ENCODE results near the gene SOX6. TPM values are rescaled to one million over a fixed set of nuclear protein-coding genes. Genes with fewer than 3 reads are reported as not detected.

SOX6 gene
- total RNA-seq, 1 experiment from 2014 or later: 18.4 TPM

DNA sequence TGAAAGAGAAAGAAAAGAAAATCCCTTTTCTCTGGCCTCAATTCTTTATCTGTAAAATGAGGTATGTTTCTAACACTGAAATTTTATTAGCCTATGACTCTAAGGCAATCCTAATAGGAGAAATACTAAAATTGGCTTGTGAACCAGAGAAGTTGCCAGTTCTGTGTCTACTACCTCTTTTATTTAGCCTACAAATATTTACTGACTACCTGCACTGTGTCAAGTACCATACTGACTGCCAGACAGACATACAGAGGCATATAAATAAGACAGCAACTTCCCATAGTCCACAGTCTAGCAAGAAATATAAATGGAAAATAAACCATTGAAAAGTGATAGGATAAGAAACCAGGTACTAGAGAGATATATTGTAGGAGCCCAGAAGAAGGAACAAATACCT is 2.4 kb upstream of the SOX6 start:
- Mint-ChIP-seq H3K4me1 (ENCODE audit: low read depth, unreplicated experiment) (peaks cover 15% of the 10 kb centered on the region), H3K4me3 (ENCODE audit: low read depth, unreplicated experiment) (no peak overlapping the region), H3K27ac (ENCODE audit: unreplicated experiment) (no peak overlapping the region), H3K27me3 (ENCODE audit: unreplicated experiment) (no peaks in the 10 kb centered on the region), H3K36me3 (ENCODE audit: insufficient read depth, unreplicated experiment) (no peaks in the 10 kb centered on the region), H3K9me3 (ENCODE audit: low read depth, unreplicated experiment) (no peaks in the 10 kb centered on the region)
- TF ChIP-seq CTCF (IDR thresholded peaks at IDR 0.05; ENCODE audit: unreplicated experiment): no peak
- no peak for DNase-seq
- CTCF ChIA-PET: no interaction called here
- BruUV-seq (replicated peaks): no TSS peak
- intact Hi-C loops (cut with micrococcal nuclease; ENCODE audit: unreplicated experiment): no loop called here

- no peaks in the 10 kb centered on the region for H3K9me3 Mint-ChIP-seq (ENCODE audit: low read depth, unreplicated experiment)
- CTCF ChIA-PET: no interaction called here
- H3K4me3 Mint-ChIP-seq (ENCODE audit: low read depth, unreplicated experiment): no peak overlapping the region
- no peak for DNase-seq
- no peak overlapping the region for H3K27ac Mint-ChIP-seq (ENCODE audit: unreplicated experiment)
- no peak for TF ChIP-seq CTCF (IDR thresholded peaks at IDR 0.05; ENCODE audit: unreplicated experiment)
- no peaks in the 10 kb centered on the region for H3K27me3 Mint-ChIP-seq (ENCODE audit: unreplicated experiment)
- no TSS peak for BruUV-seq (replicated peaks)
- intact Hi-C loops (cut with micrococcal nuclease; ENCODE audit: unreplicated experiment): no loop called here
- peaks cover 15% of the 10 kb centered on the region for H3K4me1 Mint-ChIP-seq (ENCODE audit: low read depth, unreplicated experiment)
- no peaks in the 10 kb centered on the region for H3K36me3 Mint-ChIP-seq (ENCODE audit: insufficient read depth, unreplicated experiment)
Observed at GRCh38 chr11:16357775-16358174, 1.4 kb upstream of the SOX6 start.

- Mint-ChIP-seq H3K27ac (ENCODE audit: unreplicated experiment) (no peak overlapping the region), H3K4me3 (ENCODE audit: low read depth, unreplicated experiment) (no peak overlapping the region), H3K27me3 (ENCODE audit: unreplicated experiment) (no peaks in the 10 kb centered on the region), H3K4me1 (ENCODE audit: low read depth, unreplicated experiment) (peaks cover 15% of the 10 kb centered on the region), H3K36me3 (ENCODE audit: insufficient read depth, unreplicated experiment) (no peaks in the 10 kb centered on the region), H3K9me3 (ENCODE audit: low read depth, unreplicated experiment) (no peaks in the 10 kb centered on the region)
- no peak for TF ChIP-seq CTCF (IDR thresholded peaks at IDR 0.05; ENCODE audit: unreplicated experiment)
- no TSS peak for BruUV-seq (replicated peaks)
- intact Hi-C loops (cut with micrococcal nuclease; ENCODE audit: unreplicated experiment): no loop called here
- no peak for DNase-seq
- CTCF ChIA-PET: no interaction called here
Observed at GRCh38 chr11:16356761-16357393, 531 bp upstream of the SOX6 start.

GRCh38 chr11:16352707-16353106 is 3.6 kb downstream of the SOX6 start:
- DNase-seq: no peak
- Mint-ChIP-seq H3K9me3 (ENCODE audit: low read depth, unreplicated experiment) (no peaks in the 10 kb centered on the region), H3K4me1 (ENCODE audit: low read depth, unreplicated experiment) (peaks cover 15% of the 10 kb centered on the region), H3K4me3 (ENCODE audit: low read depth, unreplicated experiment) (no peak overlapping the region), H3K36me3 (ENCODE audit: insufficient read depth, unreplicated experiment) (no peaks in the 10 kb centered on the region), H3K27ac (ENCODE audit: unreplicated experiment) (no peak overlapping the region), H3K27me3 (ENCODE audit: unreplicated experiment) (no peaks in the 10 kb centered on the region)
- no TSS peak for BruUV-seq (replicated peaks)
- intact Hi-C loops (cut with micrococcal nuclease; ENCODE audit: unreplicated experiment): no loop called here
- no peak for TF ChIP-seq CTCF (IDR thresholded peaks at IDR 0.05; ENCODE audit: unreplicated experiment)
- CTCF ChIA-PET: interaction anchor here (0.6 kb wide), 1 partner anchor 128 kb away, joined by 3 read pairs; no protein-coding TSS in a partner anchor

Measured in Calu3 (cell line).